ENCODE data around the gene JAK2.

The JAK2 gene

DNA sequence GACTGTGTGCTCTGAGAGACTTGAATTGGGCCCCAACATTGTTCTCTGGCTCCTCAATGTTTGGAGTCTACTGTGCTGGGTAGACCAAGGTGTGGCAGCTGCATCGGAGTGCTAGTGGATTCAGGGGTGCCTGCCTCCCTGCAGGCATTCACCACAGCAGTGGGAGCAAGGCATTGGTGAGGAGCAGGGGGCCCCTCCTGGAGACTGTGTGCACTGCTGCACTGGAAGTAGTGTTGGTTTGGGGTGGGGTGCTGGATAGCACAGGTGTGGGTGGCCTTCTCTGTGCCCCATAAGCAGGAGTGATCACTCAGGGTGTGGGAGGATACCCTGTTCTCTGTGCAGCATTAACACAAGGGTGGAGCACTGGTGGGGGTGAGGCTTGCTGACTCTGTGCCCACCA lies 161.2 kb downstream of the JAK2 start:
- no peak overlapping the region for H3K4me3 ChIP-seq (ENCODE audit: low read depth, low read length)
- in situ Hi-C loops (cut with HindIII; ENCODE audit: low sequenced_read_pairs), result no loop called here
- no peak for DNase-seq (ENCODE audit: low read depth)
- TF ChIP-seq, protein P1, sequence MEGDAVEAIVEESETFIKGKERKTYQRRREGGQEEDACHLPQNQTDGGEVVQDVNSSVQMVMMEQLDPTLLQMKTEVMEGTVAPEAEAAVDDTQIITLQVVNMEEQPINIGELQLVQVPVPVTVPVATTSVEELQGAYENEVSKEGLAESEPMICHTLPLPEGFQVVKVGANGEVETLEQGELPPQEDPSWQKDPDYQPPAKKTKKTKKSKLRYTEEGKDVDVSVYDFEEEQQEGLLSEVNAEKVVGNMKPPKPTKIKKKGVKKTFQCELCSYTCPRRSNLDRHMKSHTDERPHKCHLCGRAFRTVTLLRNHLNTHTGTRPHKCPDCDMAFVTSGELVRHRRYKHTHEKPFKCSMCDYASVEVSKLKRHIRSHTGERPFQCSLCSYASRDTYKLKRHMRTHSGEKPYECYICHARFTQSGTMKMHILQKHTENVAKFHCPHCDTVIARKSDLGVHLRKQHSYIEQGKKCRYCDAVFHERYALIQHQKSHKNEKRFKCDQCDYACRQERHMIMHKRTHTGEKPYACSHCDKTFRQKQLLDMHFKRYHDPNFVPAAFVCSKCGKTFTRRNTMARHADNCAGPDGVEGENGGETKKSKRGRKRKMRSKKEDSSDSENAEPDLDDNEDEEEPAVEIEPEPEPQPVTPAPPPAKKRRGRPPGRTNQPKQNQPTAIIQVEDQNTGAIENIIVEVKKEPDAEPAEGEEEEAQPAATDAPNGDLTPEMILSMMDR (IDR thresholded peaks at IDR 0.05; ENCODE audit: low read depth, low read length, missing control alignments), result no peak

All from astrocyte of the cerebellum (primary cell).